Transverse colon (tissue), 4 donors: ENCODE data around the gene BRD3. TPM values are rescaled to one million over a fixed set of nuclear protein-coding genes. Genes with fewer than 3 reads are reported as not detected.

Experiments
- DNase-seq: peaks from one replicate; pipeline ENCODE4 v3.0.0-alpha.2; 2019
- H3K27ac ChIP-seq, 4 donors: fragments of 200-600 bp; sonication (generic); 2 replicates each; pipeline ENCODE4 v1.5.1; 2016 to 2018; ENCODE audit warnings: inconsistent platforms in 4 of 4
- H3K27me3 ChIP-seq: fragments of 200-600 bp; sonication (generic); 2 replicates; pipeline ENCODE4 v1.5.1; 2017; ENCODE audit warnings: inconsistent platforms
- H3K36me3 ChIP-seq, 4 donors: fragments of 200-600 bp; sonication (generic); 2 replicates each; pipeline ENCODE4 v1.5.1; 2017 to 2019; ENCODE audit warnings: inconsistent platforms in 4 of 4
- H3K4me1 ChIP-seq, 4 donors: fragments of 200-600 bp; sonication (generic); 2 replicates each; pipeline ENCODE4 v1.5.1; 2017 to 2020; ENCODE audit warnings: inconsistent platforms in 4 of 4
- H3K4me3 ChIP-seq, 4 donors: fragments of 200-600 bp; sonication (generic); 1 replicate in 1 of 4; 2 replicates in 3 of 4; pipeline versions ENCODE4 v1.5.1 to v1.6.1; 2017 to 2019; ENCODE audit warnings: inconsistent platforms in 4 of 4
- H3K9me3 ChIP-seq, 2 donors: fragments of 200-600 bp; sonication (generic); 2 replicates each; pipeline ENCODE4 v1.5.1; 2017 to 2019; ENCODE audit warnings: inconsistent platforms in 2 of 2
- EP300 ChIP-seq: sonication (generic); formaldehyde crosslinking; IDR thresholded peaks from one replicate; pipeline ENCODE4 v1.6.1; 2017; ENCODE audit warnings: antibody characterized with exemption, low read depth
- POLR2A ChIP-seq: fragments of 450-650 bp; IDR thresholded peaks from one replicate; pipeline ENCODE4 v1.6.1; 2016; ENCODE audit warnings: antibody characterized with exemption, mild to moderate bottlenecking, moderate library complexity
- POLR2AphosphoS5 ChIP-seq, 3 donors: sonication (generic); formaldehyde crosslinking; IDR thresholded peaks; one replicate each; pipeline ENCODE4 v1.6.1; 2016; ENCODE audit warnings: antibody characterized with exemption in 3 of 3
- WGBS, 2 donors: methylation state at CpG; one replicate each; pipeline ENCODE4 v1.1.5; 2018; ENCODE audit warnings: low coverage in 1 of 2; 5-methylcytosine and 5-hydroxymethylcytosine counted together
- in situ Hi-C, 4 donors: fragments of 200-750 bp; cut with MboI; loops; one replicate each; pipeline versions ENCODE4 v1.15.0 to v1.15.1; 2017; ENCODE audit warnings: low sequenced_read_pairs in 3 of 4, low pct_ligation_motif_present in 1 of 4, low pct_unique_long_range_greater_than_20kb in 1 of 4
- intact Hi-C: fragments of 100-400 bp; cut with DNase I; formaldehyde crosslinking; loops from one replicate; pipeline ENCODE4 v1.15.1; 2023; ENCODE audit warnings: low total_unique reads
- total RNA-seq, 4 donors: library from RNA; depleted of rRNA; stranded (reverse); fragments of >200 nt; gene quantifications; one replicate each; pipeline ENCODE4 v1.1.0, GENCODE V29; 2016
- TF ChIP-seq, protein P1 (sequence below), 5 experiments: fragments of 200-600 bp in 3 of 5; fragments of 450-650 bp in 2 of 5; sonication (generic) in 3 of 5; IDR thresholded peaks; 1 replicate in 2 of 5; 2 replicates in 3 of 5; pipeline ENCODE4 v1.5.1; 2016 to 2017; ENCODE audit warnings: antibody characterized with exemption in 5 of 5, inconsistent platforms in 3 of 5, mild to moderate bottlenecking in 2 of 5, moderate library complexity in 1 of 5

BRD3 gene
- total RNA-seq, 4 donors from 2014 or later, result 14.5 to 21.3 (median 17.2) TPM

DNA sequence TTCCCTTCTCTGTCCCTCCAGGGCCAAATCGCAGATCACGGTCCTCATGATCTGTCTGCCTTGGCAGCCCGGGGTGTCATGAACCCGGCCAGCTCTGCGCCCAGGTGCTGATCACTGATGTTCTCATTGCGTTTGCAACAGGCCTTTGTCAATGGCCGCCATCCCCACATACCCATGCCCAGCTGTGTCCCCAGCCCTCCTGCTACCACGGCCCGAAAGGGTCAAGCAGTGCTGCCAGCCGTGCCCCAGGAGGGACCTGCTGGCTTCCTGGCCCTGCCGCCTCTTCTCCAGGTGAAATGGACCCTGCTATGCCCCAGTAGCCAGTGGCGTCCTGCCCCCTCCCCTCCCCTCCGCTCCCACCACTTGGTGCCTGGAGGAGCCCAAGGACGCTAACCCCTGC, 62.9 kb downstream of the BRD3 start:
- no peaks in the 10 kb centered on the region for H3K4me1 ChIP-seq
- H3K9me3 ChIP-seq, result no peaks in the 10 kb centered on the region
- TF ChIP-seq POLR2A, result no peak
- TF ChIP-seq, protein P1, sequence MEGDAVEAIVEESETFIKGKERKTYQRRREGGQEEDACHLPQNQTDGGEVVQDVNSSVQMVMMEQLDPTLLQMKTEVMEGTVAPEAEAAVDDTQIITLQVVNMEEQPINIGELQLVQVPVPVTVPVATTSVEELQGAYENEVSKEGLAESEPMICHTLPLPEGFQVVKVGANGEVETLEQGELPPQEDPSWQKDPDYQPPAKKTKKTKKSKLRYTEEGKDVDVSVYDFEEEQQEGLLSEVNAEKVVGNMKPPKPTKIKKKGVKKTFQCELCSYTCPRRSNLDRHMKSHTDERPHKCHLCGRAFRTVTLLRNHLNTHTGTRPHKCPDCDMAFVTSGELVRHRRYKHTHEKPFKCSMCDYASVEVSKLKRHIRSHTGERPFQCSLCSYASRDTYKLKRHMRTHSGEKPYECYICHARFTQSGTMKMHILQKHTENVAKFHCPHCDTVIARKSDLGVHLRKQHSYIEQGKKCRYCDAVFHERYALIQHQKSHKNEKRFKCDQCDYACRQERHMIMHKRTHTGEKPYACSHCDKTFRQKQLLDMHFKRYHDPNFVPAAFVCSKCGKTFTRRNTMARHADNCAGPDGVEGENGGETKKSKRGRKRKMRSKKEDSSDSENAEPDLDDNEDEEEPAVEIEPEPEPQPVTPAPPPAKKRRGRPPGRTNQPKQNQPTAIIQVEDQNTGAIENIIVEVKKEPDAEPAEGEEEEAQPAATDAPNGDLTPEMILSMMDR (IDR thresholded peaks at IDR 0.05), result no peak
- TF ChIP-seq EP300, result no peak
- TF ChIP-seq POLR2AphosphoS5 (IDR thresholded peaks at IDR 0.05), result no peak
- no peaks in the 10 kb centered on the region for H3K36me3 ChIP-seq
- no peaks in the 10 kb centered on the region for H3K27me3 ChIP-seq
- no peak overlapping the region for H3K27ac ChIP-seq
- in situ Hi-C loops, result loop anchor here in 1 of 4 donors (10.0 kb wide), 1 partner anchor 200 kb away; no protein-coding TSS in a partner anchor
- no peak overlapping the region for H3K4me3 ChIP-seq
- DNase-seq, result no peak
- intact Hi-C loops, result no loop called here
- whole genome bisulfite sequencing, 2 donors, result 82 to 83% methylated on average over 2 to 12 of the region's 14 CpGs

- H3K9me3 ChIP-seq, result no peaks in the 10 kb centered on the region
- no peak for DNase-seq
- no peaks in the 10 kb centered on the region for H3K36me3 ChIP-seq
- WGBS, 2 donors, result 71% methylated on average over 19 of the region's 20 CpGs; no CpG with 5 or more reads in 1 of the 2 donors
- no peak overlapping the region for H3K4me3 ChIP-seq
- in situ Hi-C loops (loop anchor here in 1 of 4 donors (10.0 kb wide), 1 partner anchor 200 kb away; no protein-coding TSS in a partner anchor), intact Hi-C loops (no loop called here)
- H3K27me3 ChIP-seq, result no peaks in the 10 kb centered on the region
- H3K4me1 ChIP-seq, result no peaks in the 10 kb centered on the region
- no peak overlapping the region for H3K27ac ChIP-seq
- TF ChIP-seq, protein P1 (IDR thresholded peaks at IDR 0.05), result no peak
- no peak for TF ChIP-seq POLR2AphosphoS5 (IDR thresholded peaks at IDR 0.05)
- no peak for TF ChIP-seq EP300
- TF ChIP-seq POLR2A, result no peak
Measured at GRCh38 chr9:134004131-134004873, 63.5 kb downstream of the BRD3 start.

DNA sequence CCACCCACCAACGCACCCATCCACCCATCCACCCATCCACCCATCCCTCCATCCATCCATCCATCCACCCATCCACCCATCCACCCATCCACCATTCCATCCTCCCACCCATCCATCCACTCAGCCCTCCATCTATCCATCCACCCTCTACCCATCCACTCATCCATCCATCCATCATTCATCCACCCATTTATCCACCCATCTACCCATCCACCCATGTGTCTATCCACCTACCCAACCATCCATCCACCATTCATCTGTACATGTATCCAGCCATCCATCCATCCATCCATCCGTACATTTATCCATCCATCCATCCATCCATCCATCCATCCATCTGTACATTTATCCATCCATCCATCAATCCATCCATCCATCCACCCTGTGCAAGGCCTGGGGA, 64.6 kb downstream of the BRD3 start:
- Histone ChIP-seq H3K36me3 (no peaks in the 10 kb centered on the region), H3K9me3 (no peaks in the 10 kb centered on the region), H3K4me3 (no peak overlapping the region), H3K4me1 (no peaks in the 10 kb centered on the region), H3K27me3 (no peaks in the 10 kb centered on the region), H3K27ac (no peak overlapping the region)
- TF ChIP-seq, protein P1 (IDR thresholded peaks at IDR 0.05), result no peak
- no peak for TF ChIP-seq POLR2A
- intact Hi-C loops (no loop called here), in situ Hi-C loops (loop anchor here in 1 of 4 donors (10.0 kb wide), 1 partner anchor 198 kb away; no protein-coding TSS in a partner anchor)
- no peak for DNase-seq
- 62 to 67% methylated on average over 2 of the region's 2 CpGs for WGBS, 2 donors

DNA sequence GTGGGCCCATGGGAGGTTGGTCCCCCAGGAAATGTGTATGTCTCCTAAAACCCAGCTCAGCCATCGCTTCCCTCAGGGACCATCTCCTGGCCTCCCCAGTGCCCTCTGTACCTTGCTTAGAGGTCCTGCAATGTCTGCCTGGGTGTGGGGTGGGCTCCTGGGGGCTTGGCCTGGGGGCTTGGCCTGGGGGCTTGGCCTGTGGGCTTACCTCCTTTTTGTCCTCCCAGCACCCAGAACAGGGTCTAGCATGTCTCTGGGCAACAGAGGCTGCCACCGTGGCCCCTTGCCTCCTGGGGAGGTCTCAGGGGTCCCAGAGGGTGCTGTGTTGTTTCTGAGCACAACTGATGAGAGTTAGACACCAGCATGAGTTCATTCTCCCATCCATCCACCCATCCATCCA, 65.0 kb downstream of the BRD3 start:
- TF ChIP-seq POLR2A (no peak), EP300 (no peak), POLR2AphosphoS5 (IDR thresholded peaks at IDR 0.05) (no peak)
- TF ChIP-seq, protein P1 (IDR thresholded peaks at IDR 0.05), result no peak
- no peak overlapping the region for H3K4me3 ChIP-seq
- no peak for DNase-seq
- H3K9me3 ChIP-seq, result no peaks in the 10 kb centered on the region
- H3K36me3 ChIP-seq, result no peaks in the 10 kb centered on the region
- intact Hi-C loops, result no loop called here
- no peaks in the 10 kb centered on the region for H3K27me3 ChIP-seq
- H3K27ac ChIP-seq, result no peak overlapping the region
- WGBS, 2 donors, result 83 to 84% methylated on average over 1 to 2 of the region's 2 CpGs
- H3K4me1 ChIP-seq, result no peaks in the 10 kb centered on the region
- in situ Hi-C loops, result loop anchor here in 1 of 4 donors (10.0 kb wide), 1 partner anchor 198 kb away; no protein-coding TSS in a partner anchor
